ENCODE data around the gene GLB1L3.

GRCh38 chr11:134330611-134331353 lies 54.6 kb downstream of the GLB1L3 start:
- TF ChIP-seq POLR2A (IDR thresholded peaks at IDR 0.05) (no peak), CTCF (IDR thresholded peaks at IDR 0.05) (no peak)

Data from heart left ventricle (tissue), 13 donors.